ENCODE measurements around the gene DLGAP4. TPM values are rescaled to one million over a fixed set of nuclear protein-coding genes. Genes with fewer than 3 reads are reported as not detected.

DLGAP4 gene
- total RNA-seq, 1 donor from 2014 or later = 199 TPM

DNA sequence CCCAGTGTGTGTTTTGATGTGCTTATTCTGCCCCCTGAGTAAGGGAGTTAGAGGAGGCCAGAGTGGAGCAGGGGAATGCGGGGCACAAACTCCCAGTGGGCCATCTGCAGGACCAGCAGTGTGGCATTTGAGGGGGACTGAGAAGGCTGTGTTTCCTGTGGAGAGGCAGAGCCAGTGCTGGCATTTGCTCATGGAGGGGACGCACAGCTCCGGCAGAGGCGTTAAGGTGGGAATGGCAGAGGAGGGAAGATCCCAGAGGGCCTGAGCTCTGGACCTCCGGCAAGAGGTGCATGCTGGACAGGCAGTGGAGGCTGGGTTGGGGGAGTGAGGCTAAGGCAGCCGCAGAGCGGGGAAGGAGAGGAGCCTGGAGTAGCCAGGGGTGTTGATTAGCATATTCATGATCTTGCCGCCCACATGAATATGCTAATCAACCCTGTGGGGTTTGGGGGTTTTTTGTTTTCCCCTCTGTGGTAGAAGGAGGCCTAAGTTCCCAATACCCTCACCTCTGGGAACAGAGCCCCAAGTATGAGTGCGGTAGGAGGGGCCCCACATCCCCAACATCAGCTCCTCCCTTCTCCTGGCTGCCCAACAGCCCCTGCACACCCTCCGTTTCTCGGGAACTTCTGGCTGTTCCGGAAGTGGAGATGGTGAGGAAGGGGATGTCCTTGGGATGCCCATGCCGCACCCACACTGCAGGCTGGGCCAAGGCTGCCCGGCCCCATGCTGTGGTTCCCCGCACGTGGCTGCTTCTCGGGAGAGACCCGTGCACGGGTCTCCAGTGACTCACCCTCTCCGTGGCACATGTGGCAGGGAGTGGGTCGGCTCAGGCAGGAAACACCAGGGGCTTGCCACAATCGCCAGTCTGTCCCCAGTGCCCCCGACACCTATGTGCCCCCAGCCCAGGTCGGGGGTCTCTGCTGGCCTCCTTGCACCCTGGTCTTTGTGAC lies 33.8 kb downstream of the DLGAP4 start:
- peaks cover 11% of the 10 kb centered on the region for H3K4me1 Mint-ChIP-seq (ENCODE audit: low read depth, unreplicated experiment)
- no peaks in the 10 kb centered on the region for H3K36me3 Mint-ChIP-seq (ENCODE audit: unreplicated experiment)
- peaks cover 1% of the 10 kb centered on the region for H3K9me3 Mint-ChIP-seq (ENCODE audit: unreplicated experiment)
- peaks cover 1% of the 10 kb centered on the region for H3K27me3 Mint-ChIP-seq (ENCODE audit: unreplicated experiment)
- H3K27ac Mint-ChIP-seq (ENCODE audit: unreplicated experiment) = no peak overlapping the region
- no peak for TF ChIP-seq CTCF (IDR thresholded peaks at IDR 0.05; ENCODE audit: partially characterized antibody, unreplicated experiment)
- peak; percentile 12 for DNase-seq
- no peak overlapping the region for H3K4me3 Mint-ChIP-seq (ENCODE audit: unreplicated experiment)

DNA sequence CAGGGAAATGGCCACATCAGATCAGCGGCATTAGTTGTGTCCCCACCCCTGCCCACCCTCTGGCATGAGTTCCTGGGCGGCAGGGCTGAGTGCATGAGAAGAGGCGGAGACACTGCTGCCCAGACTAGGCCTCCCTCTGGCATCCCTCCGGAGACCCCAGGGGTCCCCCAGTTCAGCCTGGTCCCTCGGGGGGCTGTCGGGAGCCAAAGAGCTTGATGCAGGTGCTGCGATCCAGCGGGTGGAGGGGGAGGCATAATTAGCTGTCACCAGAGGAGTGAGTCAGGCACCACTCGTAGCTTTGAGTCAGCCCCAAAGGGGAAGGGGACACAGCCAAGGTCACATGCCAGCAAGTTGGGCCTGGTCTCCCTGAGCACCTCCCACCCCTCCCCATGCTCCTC lies 34.5 kb downstream of the DLGAP4 start:
- no peaks in the 10 kb centered on the region for H3K36me3 Mint-ChIP-seq (ENCODE audit: unreplicated experiment)
- peaks cover 1% of the 10 kb centered on the region for H3K27me3 Mint-ChIP-seq (ENCODE audit: unreplicated experiment)
- no peak overlapping the region for H3K27ac Mint-ChIP-seq (ENCODE audit: unreplicated experiment)
- H3K4me1 Mint-ChIP-seq (ENCODE audit: low read depth, unreplicated experiment) = peaks cover 9% of the 10 kb centered on the region
- no peak for TF ChIP-seq CTCF (IDR thresholded peaks at IDR 0.05; ENCODE audit: partially characterized antibody, unreplicated experiment)
- DNase-seq = no peak
- H3K9me3 Mint-ChIP-seq (ENCODE audit: unreplicated experiment) = peaks cover 1% of the 10 kb centered on the region
- no peak overlapping the region for H3K4me3 Mint-ChIP-seq (ENCODE audit: unreplicated experiment)

GRCh38 chr20:36341331-36342020 lies 35.3 kb downstream of the DLGAP4 start:
- H3K27ac Mint-ChIP-seq (ENCODE audit: unreplicated experiment) = no peak overlapping the region
- peaks cover 2% of the 10 kb centered on the region for H3K27me3 Mint-ChIP-seq (ENCODE audit: unreplicated experiment)
- DNase-seq = peak; percentile 27
- H3K9me3 Mint-ChIP-seq (ENCODE audit: unreplicated experiment) = no peaks in the 10 kb centered on the region
- H3K4me3 Mint-ChIP-seq (ENCODE audit: unreplicated experiment) = no peak overlapping the region
- H3K36me3 Mint-ChIP-seq (ENCODE audit: unreplicated experiment) = no peaks in the 10 kb centered on the region
- peaks cover 3% of the 10 kb centered on the region for H3K4me1 Mint-ChIP-seq (ENCODE audit: low read depth, unreplicated experiment)
- TF ChIP-seq CTCF (IDR thresholded peaks at IDR 0.05; ENCODE audit: partially characterized antibody, unreplicated experiment) = no peak

DNA sequence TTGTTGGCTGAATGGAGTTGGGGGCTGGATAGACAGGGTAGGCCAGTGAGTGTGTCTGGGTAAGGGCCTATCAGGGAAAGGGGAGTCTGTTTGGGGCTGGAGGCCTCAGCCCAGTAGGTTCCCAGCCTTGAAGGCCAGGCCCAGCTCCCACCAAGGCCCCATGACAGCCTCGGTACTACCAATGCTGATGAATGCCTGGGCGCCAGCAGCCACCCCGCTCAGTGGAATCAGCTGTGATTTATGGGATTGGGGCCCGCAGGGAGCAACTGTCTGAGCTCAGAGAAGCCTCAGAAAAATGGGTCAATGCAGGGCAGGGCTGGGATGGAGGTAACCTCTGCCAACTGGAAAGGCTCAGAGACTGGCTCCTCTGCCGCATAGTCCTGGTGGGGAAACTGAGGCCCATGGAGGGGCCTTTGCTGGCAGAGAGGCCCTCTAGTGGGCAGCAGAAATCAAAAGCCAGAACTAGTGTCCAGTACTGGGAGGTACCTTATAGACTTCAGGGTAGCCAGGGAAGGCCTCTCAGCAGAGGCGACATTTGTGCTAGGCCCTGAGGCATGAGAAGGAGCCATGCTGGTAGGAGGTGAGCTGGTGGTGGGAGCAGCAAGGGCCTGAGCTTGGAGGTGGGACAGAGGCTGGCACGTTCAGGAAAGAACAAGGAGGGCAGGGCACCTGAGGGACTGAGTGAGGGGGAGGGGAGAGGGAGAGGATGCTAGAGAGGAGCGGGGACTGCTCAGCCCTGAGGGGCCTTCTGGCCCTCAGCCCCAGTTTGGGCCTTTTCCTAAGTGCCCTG lies 36.4 kb downstream of the DLGAP4 start:
- no peak for TF ChIP-seq CTCF (IDR thresholded peaks at IDR 0.05; ENCODE audit: partially characterized antibody, unreplicated experiment)
- peaks cover 3% of the 10 kb centered on the region for H3K27me3 Mint-ChIP-seq (ENCODE audit: unreplicated experiment)
- DNase-seq = peak; percentile 4
- H3K4me3 Mint-ChIP-seq (ENCODE audit: unreplicated experiment) = no peak overlapping the region
- no peak overlapping the region for H3K27ac Mint-ChIP-seq (ENCODE audit: unreplicated experiment)
- no peaks in the 10 kb centered on the region for H3K36me3 Mint-ChIP-seq (ENCODE audit: unreplicated experiment)
- no peaks in the 10 kb centered on the region for H3K4me1 Mint-ChIP-seq (ENCODE audit: low read depth, unreplicated experiment)
- H3K9me3 Mint-ChIP-seq (ENCODE audit: unreplicated experiment) = peaks cover 2% of the 10 kb centered on the region
